SHP77 treated with DMSO at 0.1 percent for 48 hours (cell line): Measurements from ENCODE around the gene ZFP90.

Source experiments
- DNase-seq: peaks from one replicate; lab custom pipeline; 2025; lab: John Stamatoyannopoulos, UW

The ZFP90 gene

DNA sequence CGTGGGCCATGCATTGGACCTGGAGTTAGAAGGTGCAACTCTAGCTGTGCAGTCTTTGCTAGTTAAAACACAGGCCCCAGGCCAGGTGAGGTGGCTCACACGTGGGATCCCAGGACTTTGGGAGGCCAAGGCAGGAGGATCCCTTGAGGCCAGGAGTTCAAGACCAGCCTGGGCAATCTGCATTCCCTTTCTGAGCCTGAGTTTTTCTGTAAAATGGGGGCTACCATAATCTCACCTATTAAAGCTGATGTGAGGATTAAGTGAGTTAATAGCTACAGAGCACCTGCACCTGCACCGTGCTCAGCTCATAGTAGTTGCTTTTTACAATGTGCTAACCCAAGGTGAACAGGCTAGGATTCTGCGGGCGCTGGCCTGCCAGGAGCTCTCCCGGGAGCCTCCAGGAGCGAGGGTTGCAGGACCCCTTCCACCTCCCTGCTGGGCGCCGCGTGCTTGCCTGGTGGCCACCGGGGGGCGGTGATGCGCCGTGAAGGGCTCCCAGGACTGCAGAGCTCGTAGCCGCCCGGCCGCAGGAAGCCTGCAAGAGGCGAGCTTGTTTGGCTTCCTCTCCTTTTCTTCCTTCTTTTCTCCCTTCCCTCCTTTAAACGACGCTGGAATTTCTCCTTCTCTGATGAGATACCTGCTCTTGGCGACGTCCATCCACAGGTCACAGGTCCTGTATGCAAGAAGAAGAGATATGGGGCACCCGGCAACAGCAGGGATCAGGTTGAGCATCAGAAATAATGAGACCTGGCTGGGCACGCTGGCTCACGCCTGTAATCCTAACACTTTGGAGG lies 51.3 kb downstream of the ZFP90 start:
- DNase-seq: peak; percentile 45

DNA sequence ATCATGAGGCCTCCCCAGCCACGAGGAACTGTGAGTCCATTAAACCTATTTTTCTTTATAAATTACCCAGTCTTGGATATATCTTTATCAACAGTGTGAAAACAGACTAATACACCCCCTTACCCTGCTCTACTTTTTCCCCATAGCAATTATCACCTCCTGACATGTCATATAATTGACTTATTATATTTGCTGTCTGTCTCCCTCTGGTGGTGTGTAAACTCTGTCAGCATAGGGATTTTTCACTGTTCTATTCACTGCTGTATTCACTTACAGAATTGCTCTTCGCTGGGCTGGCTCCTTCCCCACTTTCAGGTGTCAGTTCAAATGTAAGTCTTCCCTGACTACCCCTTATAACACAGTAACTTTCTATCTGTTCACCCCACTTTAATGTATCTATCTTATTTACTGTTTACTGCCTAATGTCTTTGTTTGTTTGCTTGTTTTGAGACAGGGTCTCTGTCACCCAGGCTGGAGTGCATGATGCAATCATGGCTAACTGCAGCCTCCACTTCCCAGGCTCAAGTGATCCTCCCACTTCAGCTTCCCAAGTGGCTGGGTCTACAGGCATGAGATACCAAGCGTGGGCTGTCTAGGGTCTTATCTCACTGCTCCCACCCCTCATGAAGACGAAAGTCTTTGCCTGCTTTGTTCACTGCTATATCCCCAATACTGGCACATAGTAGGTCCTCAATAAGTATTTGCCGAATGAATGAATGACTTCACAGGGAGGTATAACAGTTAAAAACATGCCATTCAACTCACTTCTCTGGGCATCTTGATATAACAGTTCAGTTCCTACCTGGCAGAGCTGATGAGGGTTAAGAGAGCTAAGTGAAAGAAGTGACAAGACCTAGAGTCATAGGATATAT lies 53.6 kb downstream of the ZFP90 start:
- no peak for DNase-seq

DNA sequence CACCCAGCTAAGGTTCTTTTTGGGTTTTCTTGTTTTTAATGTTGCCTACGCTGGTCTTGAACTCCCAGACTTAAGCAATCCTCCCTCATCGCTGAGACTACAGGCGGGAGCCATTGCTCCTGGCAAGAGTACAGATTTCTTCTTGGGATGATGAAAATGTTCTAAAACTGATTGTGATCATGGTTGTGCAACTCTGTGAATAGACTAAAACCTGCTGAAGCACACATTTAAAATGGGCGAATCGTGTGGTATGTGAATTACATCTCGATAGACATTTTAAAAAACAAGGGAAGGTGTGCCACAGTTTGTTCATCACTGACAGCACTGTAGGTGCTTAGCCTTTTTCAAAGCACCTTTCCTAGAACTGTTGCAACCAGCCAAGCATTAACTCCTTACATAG lies 57.2 kb downstream of the ZFP90 start:
- DNase-seq: no peak

- no peak for DNase-seq
Observed at GRCh38 chr16:68599586-68599985, 60.5 kb downstream of the ZFP90 start.

DNA sequence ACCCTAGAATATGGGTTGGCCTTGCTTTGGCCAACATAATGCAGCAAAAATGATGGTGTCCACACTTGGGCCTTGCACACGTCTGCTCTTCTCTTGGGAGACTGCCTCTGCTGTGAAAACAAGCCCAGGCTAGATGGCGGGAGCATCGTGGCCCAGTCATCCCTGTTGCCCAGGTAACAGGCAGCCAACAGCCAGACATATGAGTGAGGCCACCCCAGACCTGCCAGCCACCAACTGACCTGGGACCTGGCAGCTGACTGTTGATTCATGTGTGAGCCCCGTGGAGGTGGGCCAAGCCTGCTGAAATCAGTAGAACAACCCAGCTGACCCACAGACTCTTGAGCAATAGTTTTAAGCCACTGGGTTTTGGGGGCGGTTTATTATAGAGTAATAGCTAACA lies 66.7 kb downstream of the ZFP90 start:
- no peak for DNase-seq

DNA sequence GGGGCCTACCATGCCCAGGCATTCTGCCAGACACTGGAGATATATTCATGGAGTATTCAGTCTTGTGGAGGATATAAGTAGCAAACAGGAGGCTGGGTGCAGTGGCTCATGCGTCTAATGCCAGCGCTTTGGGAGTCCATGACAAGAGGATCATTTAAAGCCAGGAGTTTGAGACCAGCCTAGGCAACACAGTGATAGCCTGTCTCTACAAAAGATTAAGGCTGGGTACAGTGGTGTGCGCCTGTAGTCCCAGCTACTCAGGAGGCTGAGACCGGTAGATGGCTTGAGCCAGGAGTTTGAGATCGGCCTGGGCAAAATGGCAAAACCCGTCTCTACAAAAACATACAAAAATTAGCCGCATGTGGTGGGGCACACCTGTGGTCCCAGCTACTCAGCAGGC lies 68.4 kb downstream of the ZFP90 start:
- DNase-seq: no peak

DNA sequence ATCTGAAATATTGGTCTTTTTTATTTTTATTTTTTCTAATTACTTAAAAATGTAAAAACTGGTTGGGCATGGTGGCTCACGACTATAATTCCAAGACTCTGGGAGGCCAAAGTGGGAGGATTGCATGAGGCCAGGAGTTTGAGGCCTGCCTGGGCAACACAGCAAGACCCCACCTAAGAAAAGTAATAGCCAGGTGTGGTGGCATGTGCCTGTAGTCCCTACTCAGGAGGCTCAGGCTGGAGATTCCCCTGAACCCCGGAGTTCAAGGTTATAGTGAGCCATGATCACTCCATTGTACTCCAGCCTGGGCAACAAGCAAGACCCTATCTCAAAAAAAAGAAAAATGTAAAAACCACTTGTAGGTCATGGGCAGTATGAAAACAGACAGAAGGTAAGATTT lies 69.2 kb downstream of the ZFP90 start:
- no peak for DNase-seq

GRCh38 chr16:68612996-68613395 lies 73.9 kb downstream of the ZFP90 start:
- DNase-seq: no peak

GRCh38 chr16:68617734-68618133 lies 78.6 kb downstream of the ZFP90 start:
- no peak for DNase-seq
